SK-N-DZ (cell line): ENCODE data around the gene OR2B2.

Source experiments
- DNase-seq: peaks from one replicate; pipeline ENCODE4 v3.0.0-alpha.2; 2015; ENCODE audit warnings: low spot score

Gene OR2B2

GRCh38 chr6:27893836-27894807, 18.1 kb downstream of the OR2B2 start:
- peak; percentile 91 for DNase-seq

GRCh38 chr6:27893059-27893835, 18.9 kb downstream of the OR2B2 start:
- DNase-seq: peak; percentile 99

- no peak for DNase-seq
Measured at GRCh38 chr6:27892649-27893058, 19.5 kb downstream of the OR2B2 start.

GRCh38 chr6:27891320-27891875, 20.8 kb downstream of the OR2B2 start:
- no peak for DNase-seq

- peak; percentile 95 for DNase-seq
Measured at GRCh38 chr6:27890445-27891319, 21.5 kb downstream of the OR2B2 start.

- DNase-seq: peak; percentile 39
Measured at GRCh38 chr6:27889628-27890444, 22.4 kb downstream of the OR2B2 start.

- no peak for DNase-seq
Measured at GRCh38 chr6:27889275-27889627, 22.9 kb downstream of the OR2B2 start.

- no peak for DNase-seq
Measured at GRCh38 chr6:27888566-27888965, 23.6 kb downstream of the OR2B2 start.

GRCh38 chr6:27886073-27886472, 26.1 kb downstream of the OR2B2 start:
- DNase-seq: no peak

GRCh38 chr6:27883136-27883535, 29.1 kb downstream of the OR2B2 start:
- DNase-seq: no peak

- no peak for DNase-seq
Measured at GRCh38 chr6:27882624-27883023, 29.6 kb downstream of the OR2B2 start.

- peak; percentile 5 for DNase-seq
Measured at GRCh38 chr6:27879837-27880236, 32.4 kb downstream of the OR2B2 start.

GRCh38 chr6:27874016-27874415, 38.2 kb downstream of the OR2B2 start:
- no peak for DNase-seq

- DNase-seq: peak; percentile 88
Measured at GRCh38 chr6:27873021-27873940, 38.9 kb downstream of the OR2B2 start.

- DNase-seq: no peak
Measured at GRCh38 chr6:27872642-27873020, 39.6 kb downstream of the OR2B2 start.

GRCh38 chr6:27871924-27872638, 40.1 kb downstream of the OR2B2 start:
- peak; percentile 97 for DNase-seq

GRCh38 chr6:27870291-27870870, 41.8 kb downstream of the OR2B2 start:
- no peak for DNase-seq

- no peak for DNase-seq
Measured at GRCh38 chr6:27868311-27868710, 43.9 kb downstream of the OR2B2 start.
